Pancreas (tissue), 10 donors: ENCODE measurements around the gene PPP2R2C. TPM values are rescaled to one million over a fixed set of nuclear protein-coding genes. Genes with fewer than 3 reads are reported as not detected.
A peak's percentile ranks its signal among the peaks of the same experiment; 100 is the strongest.

Experiments used
- ATAC-seq, 4 donors: fragments of 200-7000 bp; cut with Tn5 transposase; one replicate each; pipeline versions ENCODE4 v1.8.0 to v1.9.1; 2020; ENCODE audit warnings: mild to moderate bottlenecking in 4 of 4, moderate library complexity in 4 of 4
- DNase-seq, 6 donors: peaks; one replicate each; pipeline ENCODE4 v3.0.0-alpha.2; 2020
- FAIRE-seq: peaks from 2 replicates; lab custom pipeline; 2012; peaks lifted over from hg19 to GRCh38; lab: Jason Lieb, UNC
- H3K27ac ChIP-seq, 4 donors: fragments of 200-600 bp; sonication (generic); 1 replicate in 3 of 4; 2 replicates in 1 of 4; pipeline versions ENCODE4 v1.5.0 to v1.8.0; 2020
- H3K27me3 ChIP-seq, 4 donors: fragments of 200-600 bp; one replicate each; pipeline ENCODE4 v1.8.0; 2021
- H3K36me3 ChIP-seq, 3 donors: fragments of 200-600 bp; sonication (generic) in 1 of 3; one replicate each; pipeline versions ENCODE4 v1.5.0 to v1.8.0; 2020 to 2021
- H3K4me1 ChIP-seq, 3 donors: fragments of 200-600 bp; one replicate each; pipeline ENCODE4 v1.8.0; 2021
- H3K4me3 ChIP-seq, 4 donors: fragments of 200-600 bp; sonication (generic) in 2 of 4; one replicate each; pipeline versions ENCODE4 v1.5.0 to v1.8.0; 2020 to 2021
- H3K9me3 ChIP-seq, 4 donors: fragments of 200-600 bp; one replicate each; pipeline ENCODE4 v1.8.0; 2021
- WGBS, 2 donors: extraction: QIAGEN DNeasy Blood & Tissue Kit; methylation state at CpG; one replicate each; pipeline ENCODE4 v1.1.7; 2013; 5-methylcytosine and 5-hydroxymethylcytosine counted together
- intact Hi-C, 3 donors: fragments of 100-400 bp; cut with DNase I; formaldehyde crosslinking; loops; one replicate each; pipeline versions ENCODE4 v1.11.1 to v1.14.2; 2022
- polyA plus RNA-seq, 2 donors: library from polyadenylated mRNA; stranded (reverse); fragments of 200-250 nt; gene quantifications; one replicate each; pipeline ENCODE4 v1.2.3, GENCODE V29; 2013
- total RNA-seq, 6 donors: library from RNA; stranded (reverse); fragmentation: NEBNext Ultra II Directional in 4 of 6; extraction: Animal tissue kit (Norgen Biotek cat#: 25700) in 4 of 6; gene quantifications; one replicate each; pipeline versions ENCODE4 v1.2.1 to v1.2.4, GENCODE V29; 2021 to 2023
- TF ChIP-seq, protein P1 (sequence below), 4 donors: fragments of 200-600 bp; sonication (generic) in 3 of 4; IDR thresholded peaks; one replicate each; pipeline versions ENCODE4 v1.5.0 to v1.8.0; 2021; ENCODE audit warnings: antibody characterized with exemption in 4 of 4
- donor health status: healthy with polysubstance abuse.
- donor health status: DM: no; HTN: no; CAD: no; lungs with moderate emphysema.
- donor health status: DM: no; HTN: no; CAD: no.
- donor health status: control.
- donor health status: control.
- donor health status: Bipolar disorder and iron deficiency.
- donor health status: DM: yes; HTN: yes; CAD: no.
- donor health status: DM: no; HTN: no; CAD: no.
- donor health status: DM: no; HTN: no; CAD: no.
- donor health status: DM: yes; HTN: yes; CAD: no.

The PPP2R2C gene
- total and polyA plus RNA-seq, 8 donors = 0.05 to 2.0 (median 0.55) TPM

DNA sequence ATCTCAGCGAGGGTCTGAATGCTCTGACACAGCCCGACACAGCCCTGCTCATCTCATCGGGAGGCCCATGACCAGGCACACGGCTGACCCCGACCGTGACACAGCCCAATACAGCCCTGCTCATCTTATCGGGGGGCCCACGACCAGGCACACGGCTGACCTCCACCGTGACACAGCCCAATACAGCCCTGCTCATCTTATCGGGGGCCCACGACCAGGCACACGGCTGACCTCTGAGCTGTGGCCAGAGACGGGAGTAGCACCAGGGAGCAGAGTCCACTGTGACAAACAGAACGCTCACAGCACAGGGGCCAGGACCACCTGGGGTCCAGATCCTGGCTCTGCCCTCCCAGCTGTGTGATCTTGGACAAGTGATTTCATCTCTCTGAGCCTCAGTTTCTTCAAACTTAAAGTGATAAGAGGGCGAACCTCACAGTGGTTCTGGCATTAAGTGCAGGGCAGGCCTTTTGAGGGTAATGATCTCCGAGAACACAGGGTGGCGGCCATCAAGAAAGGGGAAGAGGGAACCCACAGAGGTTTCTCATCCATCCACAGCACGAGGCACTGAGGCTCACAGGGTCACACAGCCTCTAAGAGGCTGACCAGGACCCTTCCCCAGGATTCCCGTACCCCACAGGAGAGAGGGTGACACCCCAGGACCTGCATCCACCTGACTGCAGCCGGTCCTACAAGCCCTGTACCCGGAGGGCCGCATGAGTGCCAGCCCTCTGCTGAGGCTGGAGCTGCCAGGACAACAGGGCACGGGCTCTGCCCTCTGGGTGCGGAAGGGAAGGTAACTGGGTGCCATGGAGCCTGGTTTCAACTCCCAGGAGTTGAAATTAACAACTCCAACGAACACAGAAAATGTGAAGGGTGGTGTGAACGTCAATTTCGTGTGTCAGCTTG lies 142.7 kb downstream of the PPP2R2C start:
- WGBS, 2 donors = 57 to 66% methylated on average over 28 of the region's 28 CpGs
- DNase-seq = no peak
- TF ChIP-seq, protein P1, sequence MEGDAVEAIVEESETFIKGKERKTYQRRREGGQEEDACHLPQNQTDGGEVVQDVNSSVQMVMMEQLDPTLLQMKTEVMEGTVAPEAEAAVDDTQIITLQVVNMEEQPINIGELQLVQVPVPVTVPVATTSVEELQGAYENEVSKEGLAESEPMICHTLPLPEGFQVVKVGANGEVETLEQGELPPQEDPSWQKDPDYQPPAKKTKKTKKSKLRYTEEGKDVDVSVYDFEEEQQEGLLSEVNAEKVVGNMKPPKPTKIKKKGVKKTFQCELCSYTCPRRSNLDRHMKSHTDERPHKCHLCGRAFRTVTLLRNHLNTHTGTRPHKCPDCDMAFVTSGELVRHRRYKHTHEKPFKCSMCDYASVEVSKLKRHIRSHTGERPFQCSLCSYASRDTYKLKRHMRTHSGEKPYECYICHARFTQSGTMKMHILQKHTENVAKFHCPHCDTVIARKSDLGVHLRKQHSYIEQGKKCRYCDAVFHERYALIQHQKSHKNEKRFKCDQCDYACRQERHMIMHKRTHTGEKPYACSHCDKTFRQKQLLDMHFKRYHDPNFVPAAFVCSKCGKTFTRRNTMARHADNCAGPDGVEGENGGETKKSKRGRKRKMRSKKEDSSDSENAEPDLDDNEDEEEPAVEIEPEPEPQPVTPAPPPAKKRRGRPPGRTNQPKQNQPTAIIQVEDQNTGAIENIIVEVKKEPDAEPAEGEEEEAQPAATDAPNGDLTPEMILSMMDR (IDR thresholded peaks at IDR 0.05) = no peak

DNA sequence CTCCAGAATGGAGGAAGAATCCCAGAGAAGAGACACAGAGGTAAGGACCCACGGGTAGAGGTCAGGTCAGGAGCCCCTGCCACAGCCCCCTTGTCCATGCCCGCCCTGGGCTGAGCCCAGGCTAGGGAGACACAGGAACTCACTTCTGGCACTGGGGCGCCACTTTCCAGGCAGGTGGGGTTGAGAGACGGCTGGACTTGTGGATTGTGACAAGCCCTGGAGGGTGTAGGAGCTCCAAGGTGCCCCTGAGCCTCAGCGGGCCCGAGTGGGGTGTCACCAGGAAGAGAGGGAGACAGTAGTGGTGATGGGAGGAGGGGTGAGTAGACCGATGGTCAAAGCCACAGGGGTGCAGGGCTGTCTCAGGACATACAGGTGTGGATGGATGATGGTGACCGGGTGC lies 143.9 kb downstream of the PPP2R2C start:
- no peak for ATAC-seq
- H3K27me3 ChIP-seq = peaks cover 0 to 3% (median 0%) of the 10 kb centered on the region in 4 donors
- H3K27ac ChIP-seq = no peak overlapping the region
- H3K4me1 ChIP-seq = no peaks in the 10 kb centered on the region
- FAIRE-seq = no peak
- H3K9me3 ChIP-seq = no peaks in the 10 kb centered on the region
- H3K4me3 ChIP-seq = no peak overlapping the region
- no peaks in the 10 kb centered on the region for H3K36me3 ChIP-seq
- 38 to 48% methylated on average over 8 of the region's 8 CpGs for WGBS, 2 donors
- no peak for DNase-seq
- intact Hi-C loops = loop anchor here in 1 of 3 donors (5.0 to 10.0 kb wide), 2 partner anchors 76 to 334 kb away; no protein-coding TSS in a partner anchor
- TF ChIP-seq, protein P1 (IDR thresholded peaks at IDR 0.05) = no peak

More for the DNA sequence above, 142.7 kb downstream of the PPP2R2C start:
- ATAC-seq (no peak), FAIRE-seq (no peak)
- Histone ChIP-seq H3K27ac (no peak overlapping the region), H3K9me3 (no peaks in the 10 kb centered on the region), H3K4me1 (no peaks in the 10 kb centered on the region), H3K27me3 (peaks cover 0 to 3% (median 0%) of the 10 kb centered on the region in 4 donors), H3K4me3 (no peak overlapping the region), H3K36me3 (no peaks in the 10 kb centered on the region)
- intact Hi-C loops = loop anchor here in 1 of 3 donors (5.0 to 10.0 kb wide), 3 partner anchors 77 to 335 kb away; no protein-coding TSS in a partner anchor

DNA sequence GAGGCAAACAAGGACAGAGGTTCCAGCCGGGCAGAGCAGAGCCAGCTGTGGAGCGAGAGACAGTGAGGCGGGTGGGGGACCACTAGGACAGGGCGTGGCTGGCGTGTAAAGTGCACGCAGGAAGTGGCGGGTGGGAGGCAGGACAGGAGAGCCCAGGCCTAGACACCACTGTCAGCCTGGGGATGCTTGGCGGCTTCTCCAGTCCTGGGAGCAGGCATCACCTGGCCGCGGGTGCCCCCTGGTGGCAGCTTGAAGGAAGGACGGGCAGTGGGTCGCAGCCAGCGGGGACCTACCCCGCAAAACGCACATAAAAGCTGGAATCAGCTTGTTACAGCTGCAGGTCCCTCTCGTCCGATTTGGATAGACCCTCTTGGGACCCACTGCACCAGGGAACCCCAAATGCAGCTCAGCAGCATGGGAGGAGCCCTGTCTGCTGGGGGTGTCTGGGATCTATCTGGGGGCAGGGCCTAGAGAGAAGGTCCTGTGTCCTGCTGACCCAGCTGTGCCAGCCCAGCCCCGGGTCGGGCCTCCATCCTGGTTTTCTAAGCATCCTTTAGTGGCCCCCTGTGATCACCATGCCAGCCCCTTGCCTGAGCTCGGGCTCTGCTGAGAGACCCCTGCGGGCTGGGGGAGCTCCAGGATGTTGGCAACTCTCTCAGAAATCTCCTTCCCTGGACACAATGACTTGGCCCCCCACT lies 145.0 kb downstream of the PPP2R2C start:
- DNase-seq (peak; percentile 58 to 95 (median 80)), FAIRE-seq (no peak), ATAC-seq (peak; percentile 90 to 97 (median 92))
- H3K27ac ChIP-seq = no peak overlapping the region
- H3K4me3 ChIP-seq = no peak overlapping the region
- peaks cover 0 to 3% (median 0%) of the 10 kb centered on the region in 4 donors for H3K27me3 ChIP-seq
- TF ChIP-seq, protein P1 (IDR thresholded peaks at IDR 0.05) = peak; percentile 96 to 98 (median 96)
- H3K36me3 ChIP-seq = no peaks in the 10 kb centered on the region
- H3K9me3 ChIP-seq = no peaks in the 10 kb centered on the region
- 9 to 11% methylated on average over 21 of the region's 21 CpGs for WGBS, 2 donors
- H3K4me1 ChIP-seq = no peaks in the 10 kb centered on the region
- intact Hi-C loops = loop anchor here in 2 of 3 donors (2.0 to 10.0 kb wide), 3 partner anchors 75 to 333 kb away; no protein-coding TSS in a partner anchor

DNA sequence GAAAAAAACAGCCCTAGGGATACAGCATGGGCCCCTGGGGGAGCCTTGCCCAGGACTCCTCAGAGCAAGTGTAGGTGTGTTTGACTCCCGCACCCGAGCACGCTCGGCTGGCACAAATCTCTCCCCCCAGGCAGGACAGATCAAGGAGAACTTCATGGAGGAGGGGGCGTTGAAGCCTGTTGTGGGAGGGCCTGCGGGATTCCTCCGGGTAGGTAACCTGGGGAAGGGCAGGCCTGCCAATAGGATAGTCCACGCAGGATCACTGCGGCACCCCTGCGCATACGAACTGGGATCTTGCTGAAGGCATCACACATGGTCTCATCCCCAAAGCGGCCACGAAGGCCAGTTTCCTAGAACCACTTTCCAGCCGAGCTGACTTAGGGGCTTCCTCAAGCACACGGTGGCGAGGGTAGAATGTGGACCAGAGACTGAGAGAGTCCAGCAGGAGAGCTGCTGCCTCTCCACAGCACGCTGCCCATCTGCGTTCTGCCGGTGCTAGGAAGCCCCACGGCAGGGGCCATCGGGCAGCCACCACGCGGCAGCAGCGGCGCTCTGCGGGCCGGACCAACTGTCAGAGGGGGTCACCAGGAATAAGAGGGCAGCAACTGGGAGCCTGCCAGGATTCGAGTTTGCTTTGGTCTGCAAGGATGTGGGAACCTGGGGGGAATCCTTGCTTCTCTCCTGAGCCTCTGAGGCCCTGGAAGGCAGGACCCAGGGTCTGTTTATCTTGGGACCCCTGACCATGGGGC lies 145.9 kb downstream of the PPP2R2C start:
- H3K27ac ChIP-seq = no peak overlapping the region
- no peaks in the 10 kb centered on the region for H3K4me1 ChIP-seq
- TF ChIP-seq, protein P1 (IDR thresholded peaks at IDR 0.05) = no peak
- no peak overlapping the region for H3K4me3 ChIP-seq
- WGBS, 2 donors = 70 to 79% methylated on average over 28 of the region's 28 CpGs
- DNase-seq = no peak
- no peak for ATAC-seq
- H3K9me3 ChIP-seq = no peaks in the 10 kb centered on the region
- FAIRE-seq = no peak
- intact Hi-C loops = loop anchor here in 2 of 3 donors (2.0 to 10.0 kb wide), 3 partner anchors 74 to 332 kb away; no protein-coding TSS in a partner anchor
- no peaks in the 10 kb centered on the region for H3K36me3 ChIP-seq
- peaks cover 0 to 3% (median 0%) of the 10 kb centered on the region in 4 donors for H3K27me3 ChIP-seq
